H1 (cell line): ENCODE data around the gene PCCA. TPM values are rescaled to one million over a fixed set of nuclear protein-coding genes. Genes with fewer than 3 reads are reported as not detected.

ENCODE experiments used
- CTCF ChIA-PET: fragments of 300-600 bp; sonication (Branson Sonifier 250); formaldehyde crosslinking; loops from one replicate; lab custom pipeline; 2021; ENCODE audit not compliant: partially characterized antibody; lab: Charles Lee
- POLR2A ChIA-PET: fragments of 300-600 bp; sonication (Branson Sonifier 250); formaldehyde crosslinking; loops from one replicate; lab custom pipeline; 2021; ENCODE audit warnings: inconsistent platforms; ENCODE audit not compliant: partially characterized antibody; lab: Charles Lee
- DNase-seq, 2 experiments: peaks; one replicate each; pipeline versions ENCODE4 v3.0.0 to v3.0.0-alpha.2; 2010 to 2022; ENCODE audit warnings: low spot score in 2 of 2, low read depth in 1 of 2, mixed read lengths in 1 of 2
- FAIRE-seq: peaks from 2 replicates; lab custom pipeline; 2011; peaks lifted over from hg19 to GRCh38; lab: Jason Lieb, UNC
- H2AFZ ChIP-seq: 2 replicates; pipeline ENCODE4 v1.8.1; 2012; ENCODE audit warnings: low read length, inconsistent platforms
- H2AK5ac ChIP-seq: 2 replicates; pipeline ENCODE4 v1.6.1; 2013; ENCODE audit warnings: low read depth, low read length
- H2BK120ac ChIP-seq: replicated peaks from 2 replicates; pipeline ENCODE3; 2013; ENCODE audit warnings: low read depth, low read length, inconsistent platforms
- H2BK12ac ChIP-seq: 2 replicates; pipeline ENCODE4 v1.6.1; 2013; ENCODE audit warnings: low read depth, low read length
- H2BK15ac ChIP-seq: 2 replicates; pipeline ENCODE4 v1.6.1; 2013; ENCODE audit warnings: low read length
- H2BK20ac ChIP-seq: 2 replicates; pipeline ENCODE4 v1.6.1; 2013; ENCODE audit warnings: low read length
- H2BK5ac ChIP-seq: 2 replicates; pipeline ENCODE4 v1.6.1; 2013; ENCODE audit warnings: low read depth, low read length
- H3K14ac ChIP-seq: 2 replicates; pipeline ENCODE4 v1.6.1; 2013; ENCODE audit warnings: inconsistent platforms; ENCODE audit not compliant: insufficient read length
- H3K18ac ChIP-seq: 2 replicates; pipeline ENCODE4 v1.6.1; 2013; ENCODE audit warnings: low read length; ENCODE audit errors: extremely low read depth
- H3K23ac ChIP-seq: 2 replicates; pipeline ENCODE4 v1.6.1; 2013; ENCODE audit warnings: inconsistent platforms; ENCODE audit not compliant: insufficient read length
- H3K23me2 ChIP-seq: 2 replicates; pipeline ENCODE4 v1.6.1; 2013; ENCODE audit warnings: low read depth, low read length
- H3K27ac ChIP-seq: 2 replicates; pipeline ENCODE4 v1.6.1; 2011; ENCODE audit warnings: low read depth, low read length, inconsistent platforms
- H3K27me3 ChIP-seq, 4 experiments: replicated peaks in 1 of 4; 1 replicate in 1 of 4; 2 replicates in 3 of 4; pipeline versions ENCODE4 v1.6.1 to v1.8.1; 2011 to 2013; ENCODE audit warnings: low read length in 3 of 4, mild to moderate bottlenecking in 3 of 4, inconsistent platforms in 2 of 4, mixed read lengths in 2 of 4, moderate library complexity in 1 of 4; ENCODE audit not compliant: control insufficient read depth in 3 of 4, insufficient read depth in 3 of 4; ENCODE audit errors: extremely low read depth in 1 of 4
- H3K36me3 ChIP-seq, 4 experiments: 2 replicates each; pipeline versions ENCODE4 v1.6.1 to v1.8.1; 2011 to 2013; ENCODE audit warnings: mild to moderate bottlenecking in 4 of 4, low read length in 3 of 4, moderate library complexity in 2 of 4, control low read depth in 1 of 4, inconsistent platforms in 1 of 4; ENCODE audit not compliant: insufficient read depth in 4 of 4, control insufficient read depth in 2 of 4
- H3K4ac ChIP-seq: replicated peaks from 2 replicates; pipeline ENCODE3; 2013; ENCODE audit warnings: low read length, low read depth, mixed read lengths, inconsistent platforms; ENCODE audit not compliant: insufficient read length
- H3K4me1 ChIP-seq, 4 experiments: replicated peaks in 1 of 4; 1 replicate in 1 of 4; 2 replicates in 3 of 4; pipeline versions ENCODE4 v1.6.1 to v1.8.1; 2011 to 2013; ENCODE audit warnings: low read length in 3 of 4, inconsistent platforms in 2 of 4, mixed read lengths in 1 of 4; ENCODE audit not compliant: insufficient read depth in 4 of 4, control insufficient read depth in 3 of 4
- H3K4me2 ChIP-seq, 2 experiments: 2 replicates each; pipeline versions ENCODE4 v1.6.1 to v1.8.1; 2011 to 2013; ENCODE audit warnings: low read depth in 2 of 2, low read length in 2 of 2, control low read depth in 1 of 2, inconsistent platforms in 1 of 2, mild to moderate bottlenecking in 1 of 2; ENCODE audit not compliant: insufficient read depth in 1 of 2
- H3K4me3 ChIP-seq, 4 experiments: fragments of 200-600, 300-600 bp in 1 of 4; sonication (generic), shearing (Covaris generic), sonication (Bioruptor Twin) in 1 of 4; 2 replicates each; pipeline versions ENCODE4 v1.5.1 to v1.8.1; 2011 to 2016; ENCODE audit warnings: low read length in 4 of 4, low read depth in 3 of 4, control low read depth in 2 of 4, inconsistent platforms in 2 of 4, mild to moderate bottlenecking in 2 of 4, mixed read lengths in 1 of 4, moderate library complexity in 1 of 4; ENCODE audit not compliant: insufficient read depth in 2 of 4; ENCODE audit errors: extremely low read depth in 1 of 4
- H3K56ac ChIP-seq: replicated peaks from 2 replicates; pipeline ENCODE3; 2013; ENCODE audit warnings: low read depth, mild to moderate bottlenecking, mixed read lengths, low read length, inconsistent platforms; ENCODE audit not compliant: insufficient read length
- H3K79me1 ChIP-seq: 2 replicates; pipeline ENCODE4 v1.6.1; 2013; ENCODE audit warnings: low read depth, low read length, control low read depth
- H3K79me2 ChIP-seq, 2 experiments: 2 replicates each; pipeline versions ENCODE4 v1.6.1 to v1.8.1; 2012 to 2013; ENCODE audit warnings: low read length in 2 of 2, mild to moderate bottlenecking in 2 of 2, inconsistent platforms in 1 of 2; ENCODE audit not compliant: insufficient read depth in 2 of 2, control insufficient read depth in 1 of 2
- H3K9ac ChIP-seq, 4 experiments: replicated peaks in 1 of 4; 1 replicate in 1 of 4; 2 replicates in 3 of 4; pipeline versions ENCODE4 v1.6.1 to v1.8.1; 2011 to 2013; ENCODE audit warnings: low read depth in 3 of 4, low read length in 3 of 4, control low read depth in 2 of 4, mild to moderate bottlenecking in 2 of 4, moderate library complexity in 2 of 4, inconsistent platforms in 1 of 4; ENCODE audit errors: extremely low read depth in 1 of 4
- H3K9me3 ChIP-seq, 2 experiments: 2 replicates each; pipeline versions ENCODE4 v1.6.1 to v1.8.1; 2012 to 2013; ENCODE audit warnings: mild to moderate bottlenecking in 2 of 2, moderate library complexity in 2 of 2, control low read depth in 1 of 2, inconsistent platforms in 1 of 2, low read depth in 1 of 2, low read length in 1 of 2, mixed read lengths in 1 of 2; ENCODE audit not compliant: insufficient read depth in 2 of 2
- H4K20me1 ChIP-seq, 2 experiments: replicated peaks in 1 of 2; 2 replicates each; pipeline versions ENCODE3 to v1.8.1; 2011 to 2013; ENCODE audit warnings: inconsistent platforms in 2 of 2, low read length in 2 of 2, mild to moderate bottlenecking in 1 of 2; ENCODE audit not compliant: insufficient read depth in 2 of 2, control insufficient read depth in 1 of 2
- H4K5ac ChIP-seq: 2 replicates; pipeline ENCODE4 v1.6.1; 2013; ENCODE audit warnings: low read length, low read depth, mixed read lengths, inconsistent platforms; ENCODE audit not compliant: insufficient read length
- H4K8ac ChIP-seq: 2 replicates; pipeline ENCODE4 v1.8.0; 2013; ENCODE audit warnings: mild to moderate bottlenecking, moderate library complexity, low read length, inconsistent platforms; ENCODE audit not compliant: insufficient read depth; ENCODE audit errors: extremely low read depth
- H4K91ac ChIP-seq: replicated peaks from 2 replicates; pipeline ENCODE3; 2013; ENCODE audit warnings: low read length, mixed read lengths, inconsistent platforms; ENCODE audit not compliant: insufficient read length
- ATF3 ChIP-seq: IDR thresholded peaks from 2 replicates; pipeline ENCODE4 v1.6.1; 2011; ENCODE audit warnings: low read depth, mild to moderate bottlenecking, low read length; ENCODE audit not compliant: insufficient read depth
- BACH1 ChIP-seq: IDR thresholded peaks from 2 replicates; pipeline ENCODE4 v1.6.1; 2012; ENCODE audit warnings: low read length, improper control_type of control experiment
- CBX5 ChIP-seq: fragments of 300-800, 300-1000 bp; sonication (generic); IDR thresholded peaks from 2 replicates; pipeline ENCODE4 v1.7.1; 2016; ENCODE audit warnings: antibody characterized with exemption, low read length, low read depth
- SRF ChIP-seq: IDR thresholded peaks from 2 replicates; pipeline ENCODE4 v1.6.1; 2011; ENCODE audit warnings: mild to moderate bottlenecking, low read depth, low read length, moderate library complexity
- WGBS, 2 experiments: shearing (Covaris generic) in 1 of 2; methylation state at CpG; one replicate each; pipeline versions ENCODE4 v1.1.6 to v1.1.7; 2013 to 2015; ENCODE audit warnings: low lambda C conversion rate in 2 of 2, mixed read lengths in 2 of 2, inconsistent platforms in 1 of 2, low coverage in 1 of 2, missing lambda C conversion rate in 1 of 2; ENCODE audit not compliant: insufficient replicate concordance in 2 of 2, insufficient coverage in 1 of 2, insufficient read length in 1 of 2; ENCODE audit errors: extremely low coverage in 1 of 2, missing lambda C conversion rate in 1 of 2; 5-methylcytosine and 5-hydroxymethylcytosine counted together
- polyA plus RNA-seq, 7 experiments: library from polyadenylated mRNA; depleted of rRNA in 3 of 7; stranded (reverse) in 5 of 7; unstranded in 2 of 7; fragments of >200 nt in 5 of 7; fragments of 200-250 nt in 2 of 7; gene quantifications; 1 replicate in 5 of 7; 2 replicates in 1 of 7; 4 replicates in 1 of 7; pipeline versions ENCODE4 v1.2.1 to v1.2.3, GENCODE V29; 2011 to 2013; ENCODE audit warnings: missing spikeins in 2 of 7, mixed read lengths in 2 of 7
- total RNA-seq: library from RNA; stranded (reverse); fragmentation: NEBNext Ultra II Directional; extraction: Animal tissue kit (Norgen Biotek cat#: 25700); gene quantifications from 2 replicates; pipeline ENCODE4 v1.2.1, GENCODE V29; 2021

The PCCA gene
- total and polyA plus RNA-seq, 2 of the 8 experiments (the other 6 are each of a cell fraction or from before 2014, with no cell fraction given), result 18.4 to 49.8 TPM

- Histone ChIP-seq H4K20me1 (no peaks in the 10 kb centered on the region), H2BK120ac (no peak overlapping the region), H3K27ac (no peak overlapping the region), H3K14ac (no peak overlapping the region), H2AFZ (no peak overlapping the region), H2AK5ac (no peak overlapping the region), H3K4ac (no peak overlapping the region), H3K36me3 (no peaks in the 10 kb centered on the region), H2BK15ac (no peak overlapping the region), H4K5ac (no peak overlapping the region), H3K4me2 (no peak overlapping the region), H3K27me3 (no peaks in the 10 kb centered on the region), H2BK5ac (no peak overlapping the region), H3K9ac (no peak overlapping the region), H2BK12ac (no peak overlapping the region), H3K4me3 (no peak overlapping the region), H3K4me1 (no peaks in the 10 kb centered on the region), H3K23me2 (no peaks in the 10 kb centered on the region), H4K8ac (no peak overlapping the region), H3K79me2 (no peaks in the 10 kb centered on the region), H3K56ac (no peak overlapping the region), H3K23ac (no peak overlapping the region), H3K18ac (no peak overlapping the region), H2BK20ac (no peak overlapping the region), H3K9me3 (peaks cover 1 to 3% of the 10 kb centered on the region in 2 experiments; a peak in 3 of 4 replicates), H3K79me1 (no peaks in the 10 kb centered on the region), H4K91ac (no peak overlapping the region)
- ChIA-PET POLR2A (interaction anchor here (0.6 kb wide), 1 partner anchor 9 kb away, joined by 3 read pairs; no protein-coding TSS in a partner anchor), CTCF (interaction anchor here (0.6 to 5.0 kb wide), 8 partner anchors 9 to 663 kb away, joined by 3 to 42 read pairs (median 4); partner anchors contain the start of gene GGACT)
- DNase-seq, result no peak
- TF ChIP-seq CBX5 (no peak), SRF (no peak), ATF3 (no peak), BACH1 (no peak)
- 94% methylated on average over 15 of the region's 15 CpGs; no CpG with 5 or more reads in 1 of the 2 experiments for WGBS, 2 experiments
- no peak for FAIRE-seq
Observed at GRCh38 chr13:100560498-100561157, 471.7 kb downstream of the PCCA start.
